Hepatocyte (in vitro differentiated cells): ENCODE results near the gene LRP1B. TPM values are rescaled to one million over a fixed set of nuclear protein-coding genes. Genes with fewer than 3 reads are reported as not detected.

ENCODE experiments used
- DNase-seq: peaks from one replicate; pipeline ENCODE4 v3.0.0-alpha.2; 2016; ENCODE audit warnings: low spot score
- H2AFZ ChIP-seq: fragments of 200-600 bp; sonication (generic); 2 replicates; pipeline ENCODE4 v1.6.0; 2016; ENCODE audit warnings: antibody characterized with exemption, mild to moderate bottlenecking
- H3K27ac ChIP-seq: fragments of 200-600 bp; sonication (generic); 2 replicates; pipeline ENCODE4 v1.5.1; 2016; ENCODE audit warnings: mild to moderate bottlenecking
- H3K27me3 ChIP-seq: fragments of 200-600 bp; sonication (generic); 2 replicates; pipeline ENCODE4 v1.6.1; 2016
- H3K36me3 ChIP-seq: fragments of 200-600 bp; sonication (generic); replicated peaks from 2 replicates; pipeline ENCODE4 v1.5.1; 2016; ENCODE audit warnings: low read depth; ENCODE audit not compliant: insufficient read depth
- H3K4me1 ChIP-seq: fragments of 200-600 bp; sonication (generic); 2 replicates; pipeline ENCODE4 v1.5.1; 2016; ENCODE audit warnings: mild to moderate bottlenecking, moderate library complexity; ENCODE audit not compliant: insufficient read depth
- H3K4me2 ChIP-seq: fragments of 200-600 bp; sonication (generic); 2 replicates; pipeline ENCODE4 v1.6.0; 2016
- H3K4me3 ChIP-seq: fragments of 200-600 bp; sonication (generic); 2 replicates; pipeline ENCODE4 v1.5.1; 2016; ENCODE audit warnings: mild to moderate bottlenecking
- H3K79me2 ChIP-seq: fragments of 200-600 bp; sonication (generic); 2 replicates; pipeline ENCODE4 v1.6.0; 2017; ENCODE audit warnings: mild to moderate bottlenecking
- H3K9me2 ChIP-seq: fragments of 200-600 bp; sonication (generic); replicated peaks from 2 replicates; pipeline ENCODE4 v1.6.0; 2017; ENCODE audit warnings: mild to moderate bottlenecking; ENCODE audit not compliant: insufficient read depth
- H3K9me3 ChIP-seq: fragments of 200-600 bp; sonication (generic); 2 replicates; pipeline ENCODE4 v1.5.1; 2016; ENCODE audit warnings: low read depth, mild to moderate bottlenecking
- H4K20me1 ChIP-seq: fragments of 200-600 bp; sonication (generic); 2 replicates; pipeline ENCODE4 v1.6.0; 2016; ENCODE audit warnings: mild to moderate bottlenecking; ENCODE audit not compliant: insufficient read depth, poor library complexity, severe bottlenecking
- EZH2 ChIP-seq: fragments of 200-600 bp; sonication (generic); IDR thresholded peaks from 2 replicates; pipeline ENCODE4 v1.6.1; 2016; ENCODE audit warnings: antibody characterized with exemption, mild to moderate bottlenecking, borderline replicate concordance
- EZH2phosphoT487 ChIP-seq: fragments of 200-600 bp; sonication (generic); IDR thresholded peaks from one replicate; pipeline ENCODE4 v1.6.1; 2018; ENCODE audit warnings: antibody characterized with exemption, mild to moderate bottlenecking, low read depth, moderate library complexity; ENCODE audit not compliant: unreplicated experiment, severe bottlenecking
- WGBS: methylation state at CpG from one replicate; pipeline ENCODE4 v1.1.6; 2016; ENCODE audit warnings: low lambda C conversion rate; ENCODE audit errors: missing lambda C conversion rate; 5-methylcytosine and 5-hydroxymethylcytosine counted together
- polyA plus RNA-seq: library from polyadenylated mRNA; unstranded; fragments of >200 nt; fragmentation: Nextera tagmentation; extraction: Ambion mirVana; gene quantifications from 2 replicates; pipeline ENCODE4 v1.2.1, GENCODE V29; 2016
- total RNA-seq: library from RNA; depleted of rRNA; stranded (reverse); fragments of >200 nt; gene quantifications from 2 replicates; pipeline ENCODE4 v1.2.3, GENCODE V29; 2014
- TF ChIP-seq, protein P1 (sequence below): fragments of 200-600 bp; sonication (generic); IDR thresholded peaks from 2 replicates; pipeline ENCODE4 v1.5.1; 2016; ENCODE audit warnings: antibody characterized with exemption, mild to moderate bottlenecking; ENCODE audit not compliant: poor library complexity

LRP1B gene
- total and polyA plus RNA-seq, 2 experiments from 2014 or later = 0.65 to 2.0 TPM

DNA sequence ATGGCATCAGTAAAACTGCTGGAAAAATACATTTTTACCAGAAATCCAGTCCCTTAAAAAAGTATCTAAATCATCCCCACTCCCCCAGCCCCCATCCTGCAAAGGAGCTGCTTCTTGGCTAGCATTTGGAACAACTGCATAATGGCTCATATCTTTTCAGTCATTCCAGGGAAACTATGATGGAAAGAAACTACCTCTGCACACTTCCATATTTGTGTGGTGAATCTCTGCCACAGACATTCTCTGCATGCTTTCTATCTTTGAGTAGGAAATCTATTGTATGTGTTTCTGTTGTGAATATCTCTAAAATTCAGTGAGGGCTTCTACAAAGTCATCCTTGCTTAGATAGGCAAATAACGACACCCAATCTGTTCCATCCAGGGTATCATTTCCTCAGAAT is 632.3 kb downstream of the LRP1B start:
- Histone ChIP-seq H3K4me3 (no peak overlapping the region), H3K9me3 (no peaks in the 10 kb centered on the region), H3K4me2 (no peak overlapping the region), H3K27ac (no peak overlapping the region), H3K9me2 (no peaks in the 10 kb centered on the region), H4K20me1 (no peaks in the 10 kb centered on the region), H3K36me3 (no peaks in the 10 kb centered on the region), H3K27me3 (no peaks in the 10 kb centered on the region), H3K79me2 (no peaks in the 10 kb centered on the region), H2AFZ (no peak overlapping the region), H3K4me1 (no peaks in the 10 kb centered on the region)
- TF ChIP-seq EZH2 = no peak
- no peak for TF ChIP-seq EZH2phosphoT487
- TF ChIP-seq, protein P1, sequence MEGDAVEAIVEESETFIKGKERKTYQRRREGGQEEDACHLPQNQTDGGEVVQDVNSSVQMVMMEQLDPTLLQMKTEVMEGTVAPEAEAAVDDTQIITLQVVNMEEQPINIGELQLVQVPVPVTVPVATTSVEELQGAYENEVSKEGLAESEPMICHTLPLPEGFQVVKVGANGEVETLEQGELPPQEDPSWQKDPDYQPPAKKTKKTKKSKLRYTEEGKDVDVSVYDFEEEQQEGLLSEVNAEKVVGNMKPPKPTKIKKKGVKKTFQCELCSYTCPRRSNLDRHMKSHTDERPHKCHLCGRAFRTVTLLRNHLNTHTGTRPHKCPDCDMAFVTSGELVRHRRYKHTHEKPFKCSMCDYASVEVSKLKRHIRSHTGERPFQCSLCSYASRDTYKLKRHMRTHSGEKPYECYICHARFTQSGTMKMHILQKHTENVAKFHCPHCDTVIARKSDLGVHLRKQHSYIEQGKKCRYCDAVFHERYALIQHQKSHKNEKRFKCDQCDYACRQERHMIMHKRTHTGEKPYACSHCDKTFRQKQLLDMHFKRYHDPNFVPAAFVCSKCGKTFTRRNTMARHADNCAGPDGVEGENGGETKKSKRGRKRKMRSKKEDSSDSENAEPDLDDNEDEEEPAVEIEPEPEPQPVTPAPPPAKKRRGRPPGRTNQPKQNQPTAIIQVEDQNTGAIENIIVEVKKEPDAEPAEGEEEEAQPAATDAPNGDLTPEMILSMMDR = no peak
- no peak for DNase-seq
- 94% methylated on average over 1 of the region's 1 CpG for WGBS

DNA sequence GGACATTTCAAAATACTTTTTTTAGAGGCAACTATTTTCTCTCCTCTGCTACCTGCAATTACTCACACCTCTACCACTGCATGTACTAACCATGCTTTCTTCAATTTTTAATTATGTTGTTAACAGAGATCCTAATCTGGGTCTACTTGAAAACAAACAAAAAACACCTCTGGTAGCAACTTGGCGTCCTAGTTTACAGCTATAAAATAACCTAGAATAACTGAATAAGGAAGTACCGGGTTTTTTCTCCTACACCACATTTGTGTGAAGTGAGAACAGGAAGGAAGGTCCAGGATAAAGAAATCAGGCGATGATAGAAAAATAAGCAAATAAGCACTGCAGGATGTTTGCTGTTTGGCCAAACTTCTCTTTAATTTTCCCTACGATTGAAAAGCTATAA is 633.5 kb downstream of the LRP1B start:
- H2AFZ ChIP-seq = no peak overlapping the region

DNA sequence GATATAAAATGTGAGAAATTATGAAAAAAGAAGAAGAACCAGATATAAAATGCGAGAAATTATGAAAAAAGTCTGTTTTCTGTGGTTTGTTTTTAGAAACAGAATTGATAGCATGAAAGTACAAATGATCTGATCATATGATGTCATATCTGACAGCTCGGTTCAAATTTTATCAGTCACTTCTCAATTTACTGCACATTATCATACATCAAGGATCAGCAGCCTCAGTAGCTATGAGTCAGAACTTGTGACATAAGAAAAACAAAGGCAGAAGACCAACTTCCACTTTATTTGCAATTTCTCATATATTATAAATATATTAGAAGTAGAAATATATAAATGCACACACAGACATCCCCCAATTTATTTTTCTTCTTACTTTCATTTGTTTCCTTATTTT is 634.0 kb downstream of the LRP1B start:
- Histone ChIP-seq H3K27me3 (no peaks in the 10 kb centered on the region), H3K4me3 (no peak overlapping the region), H3K27ac (no peak overlapping the region), H3K4me1 (no peaks in the 10 kb centered on the region), H3K9me2 (no peaks in the 10 kb centered on the region), H3K79me2 (no peaks in the 10 kb centered on the region), H4K20me1 (no peaks in the 10 kb centered on the region), H3K9me3 (no peaks in the 10 kb centered on the region), H2AFZ (no peak overlapping the region), H3K36me3 (no peaks in the 10 kb centered on the region), H3K4me2 (no peak overlapping the region)
- TF ChIP-seq EZH2 (no peak), EZH2phosphoT487 (no peak)
- TF ChIP-seq, protein P1 = no peak
- DNase-seq = no peak
- 84% methylated on average over 2 of the region's 2 CpGs for WGBS

More for the DNA sequence above, 633.5 kb downstream of the LRP1B start:
- Histone ChIP-seq H3K4me1 (no peaks in the 10 kb centered on the region), H3K9me3 (no peaks in the 10 kb centered on the region), H3K4me2 (no peak overlapping the region), H3K79me2 (no peaks in the 10 kb centered on the region), H4K20me1 (no peaks in the 10 kb centered on the region), H3K9me2 (no peaks in the 10 kb centered on the region), H3K36me3 (no peaks in the 10 kb centered on the region), H3K27me3 (no peaks in the 10 kb centered on the region), H3K4me3 (no peak overlapping the region), H3K27ac (no peak overlapping the region)
- no peak for DNase-seq
- 84% methylated on average over 4 of the region's 4 CpGs for WGBS
- TF ChIP-seq EZH2phosphoT487 (no peak), EZH2 (no peak)
- TF ChIP-seq, protein P1 = no peak

DNA sequence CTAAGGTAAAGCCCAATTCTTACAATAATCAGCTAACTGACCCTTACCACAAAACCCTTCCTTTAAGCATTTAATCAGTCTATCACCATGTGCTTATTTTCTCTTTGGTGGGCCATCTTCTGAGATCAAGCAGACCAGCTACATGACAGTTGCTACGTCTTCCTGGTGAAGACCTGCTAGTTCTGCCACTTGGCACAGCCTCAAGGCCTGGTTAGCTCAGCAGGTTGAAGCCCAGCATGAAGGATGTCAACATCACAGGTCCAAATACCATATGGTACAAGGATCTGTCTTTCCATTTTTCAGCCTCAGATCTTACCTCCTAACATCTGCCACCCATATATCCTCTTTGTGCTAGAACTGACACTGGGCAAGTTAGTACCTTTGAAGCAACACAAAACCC is 636.9 kb downstream of the LRP1B start:
- H3K4me2 ChIP-seq = no peak overlapping the region
- no peak for TF ChIP-seq EZH2
- no peak for TF ChIP-seq EZH2phosphoT487
- TF ChIP-seq, protein P1 = no peak
- no peaks in the 10 kb centered on the region for H3K9me3 ChIP-seq
- no peaks in the 10 kb centered on the region for H3K36me3 ChIP-seq
- H3K9me2 ChIP-seq = no peaks in the 10 kb centered on the region
- no peak overlapping the region for H3K27ac ChIP-seq
- no peaks in the 10 kb centered on the region for H3K79me2 ChIP-seq
- no peaks in the 10 kb centered on the region for H3K27me3 ChIP-seq
- H2AFZ ChIP-seq = no peak overlapping the region
- no peaks in the 10 kb centered on the region for H4K20me1 ChIP-seq
- WGBS = 93% methylated on average over 1 of the region's 1 CpG
- H3K4me3 ChIP-seq = no peak overlapping the region
- DNase-seq = no peak
- H3K4me1 ChIP-seq = no peaks in the 10 kb centered on the region
